OCI-LY7 (cell line): Measurements from ENCODE around the gene SLCO2A1. TPM values are rescaled to one million over a fixed set of nuclear protein-coding genes. Genes with fewer than 3 reads are reported as not detected.

Experiments used
- BruUV-seq: library from RNA; stranded (reverse); fragments of 400-500 nt; replicated peaks from 2 replicates; lab custom pipeline; 2021; lab: Mats Ljungman, UMichigan
- CTCF ChIA-PET: fragments of 300-600 bp; sonication (Branson Sonifier 250); formaldehyde crosslinking; loops from one replicate; lab custom pipeline; 2022; ENCODE audit warnings: antibody characterized with exemption; ENCODE audit not compliant: unreplicated experiment; lab: Charles Lee
- POLR2A ChIA-PET: fragments of 300-600 bp; sonication (Branson Sonifier 250); formaldehyde crosslinking; loops from one replicate; lab custom pipeline; 2022; ENCODE audit warnings: antibody characterized with exemption; lab: Charles Lee
- DNase-seq: peaks from one replicate; pipeline ENCODE4 v3.0.0-alpha.2; 2015; ENCODE audit warnings: low spot score
- H2AFZ ChIP-seq: fragments of 200-600 bp; sonication (generic), shearing (Covaris generic); 2 replicates; pipeline ENCODE4 v1.6.1; 2014; ENCODE audit warnings: mild to moderate bottlenecking, antibody characterized with exemption, low read length, moderate library complexity
- H3K27ac ChIP-seq: fragments of 200-600 bp; sonication (generic); 2 replicates; pipeline ENCODE4 v1.5.1; 2014; ENCODE audit warnings: mixed run types, low read depth, mild to moderate bottlenecking, moderate library complexity, low read length, inconsistent platforms; ENCODE audit not compliant: poor library complexity, severe bottlenecking
- H3K36me3 ChIP-seq: fragments of 200-600 bp; sonication (generic); 2 replicates; pipeline ENCODE4 v1.6.1; 2014; ENCODE audit warnings: mild to moderate bottlenecking, antibody characterized with exemption, low read length, moderate library complexity, mixed read lengths; ENCODE audit not compliant: insufficient read depth
- H3K4me1 ChIP-seq: fragments of 200-600 bp; sonication (generic); 2 replicates; pipeline ENCODE4 v1.5.1; 2014; ENCODE audit warnings: mild to moderate bottlenecking, low read length; ENCODE audit not compliant: insufficient read depth, poor library complexity, severe bottlenecking
- H3K4me2 ChIP-seq: fragments of 200-600 bp; sonication (generic); 2 replicates; pipeline ENCODE4 v1.6.1; 2014; ENCODE audit warnings: mild to moderate bottlenecking, low read length
- H3K4me3 ChIP-seq: fragments of 200-600 bp; sonication (generic); 2 replicates; pipeline ENCODE4 v1.5.1; 2014; ENCODE audit warnings: mild to moderate bottlenecking, low read depth, low read length; ENCODE audit not compliant: poor library complexity, severe bottlenecking
- H3K79me2 ChIP-seq: fragments of 200-600 bp; sonication (generic); 2 replicates; pipeline ENCODE4 v1.6.1; 2016; ENCODE audit warnings: low read depth, mild to moderate bottlenecking, low read length, moderate library complexity, mixed read lengths; ENCODE audit not compliant: insufficient read depth
- H3K9me2 ChIP-seq: fragments of 200-600 bp; sonication (generic); 2 replicates; pipeline ENCODE4 v1.6.1; 2016; ENCODE audit warnings: mild to moderate bottlenecking, low read length, mixed read lengths; ENCODE audit not compliant: insufficient read depth
- H3K9me3 ChIP-seq: fragments of 200-600 bp; sonication (generic); 2 replicates; pipeline ENCODE4 v1.6.1; 2014; ENCODE audit warnings: mild to moderate bottlenecking, mixed run types, low read length, mixed read lengths
- H4K20me1 ChIP-seq: fragments of 200-600 bp; sonication (generic); 2 replicates; pipeline ENCODE4 v1.6.1; 2014; ENCODE audit warnings: mild to moderate bottlenecking, antibody characterized with exemption, low read length, moderate library complexity, mixed read lengths; ENCODE audit not compliant: insufficient read depth
- CTCF ChIP-seq: fragments of 200-600 bp; sonication (generic); conservative IDR thresholded peaks from 2 replicates; pipeline ENCODE4 v1.5.1; 2014; ENCODE audit warnings: mild to moderate bottlenecking, antibody characterized with exemption, low read length, moderate library complexity, mixed read lengths
- EZH2phosphoT487 ChIP-seq: fragments of 200-600 bp; sonication (generic); IDR thresholded peaks from 2 replicates; pipeline ENCODE4 v1.6.1; 2018; ENCODE audit warnings: low read depth, borderline replicate concordance, mild to moderate bottlenecking, mixed run types, antibody characterized with exemption, low read length, moderate library complexity, mixed read lengths
- intact Hi-C: fragments of 100-400 bp; cut with micrococcal nuclease; formaldehyde crosslinking; loops from one replicate; pipeline ENCODE4 v1.10.0; 2022; ENCODE audit not compliant: unreplicated experiment
- total RNA-seq, 2 experiments: library from RNA; depleted of rRNA in 1 of 2; stranded (reverse); fragments of >200 nt in 1 of 2; shearing (Covaris generic) in 1 of 2; gene quantifications; 2 replicates each; pipeline ENCODE4 v1.2.3, GENCODE V29; 2014 to 2022

SLCO2A1 gene
- total RNA-seq, 2 experiments from 2014 or later: not detected

- no peaks in the 10 kb centered on the region for H3K4me1 ChIP-seq
- CTCF ChIA-PET: no interaction called here
- no peaks in the 10 kb centered on the region for H3K9me2 ChIP-seq
- no peak overlapping the region for H3K27ac ChIP-seq
- POLR2A ChIA-PET: no interaction called here
- H4K20me1 ChIP-seq: no peaks in the 10 kb centered on the region
- H3K9me3 ChIP-seq: no peaks in the 10 kb centered on the region
- H3K36me3 ChIP-seq: no peaks in the 10 kb centered on the region
- no TSS peak for BruUV-seq
- no peak overlapping the region for H3K4me2 ChIP-seq
- H3K79me2 ChIP-seq: no peaks in the 10 kb centered on the region
- DNase-seq: no peak
- no peak overlapping the region for H2AFZ ChIP-seq
- intact Hi-C loops: no loop called here
- H3K4me3 ChIP-seq: no peak overlapping the region
- no peak for TF ChIP-seq CTCF
- TF ChIP-seq EZH2phosphoT487: no peak
These were observed 86.6 kb downstream of the SLCO2A1 start for GRCh38 chr3:133943031-133943535.

GRCh38 chr3:133941415-133941821, 88.3 kb downstream of the SLCO2A1 start:
- H3K79me2 ChIP-seq: no peaks in the 10 kb centered on the region
- ChIA-PET POLR2A (no interaction called here), CTCF (no interaction called here)
- no peak overlapping the region for H3K4me2 ChIP-seq
- H3K9me3 ChIP-seq: no peaks in the 10 kb centered on the region
- H3K4me3 ChIP-seq: no peak overlapping the region
- no peaks in the 10 kb centered on the region for H3K4me1 ChIP-seq
- TF ChIP-seq CTCF: no peak
- TF ChIP-seq EZH2phosphoT487: no peak
- no peaks in the 10 kb centered on the region for H3K36me3 ChIP-seq
- no peak for DNase-seq
- no peak overlapping the region for H3K27ac ChIP-seq
- no peak overlapping the region for H2AFZ ChIP-seq
- H3K9me2 ChIP-seq: no peaks in the 10 kb centered on the region
- BruUV-seq: no TSS peak
- no peaks in the 10 kb centered on the region for H4K20me1 ChIP-seq
- intact Hi-C loops: no loop called here

- H3K79me2 ChIP-seq: no peaks in the 10 kb centered on the region
- BruUV-seq: no TSS peak
- no peaks in the 10 kb centered on the region for H3K36me3 ChIP-seq
- H3K9me3 ChIP-seq: no peaks in the 10 kb centered on the region
- H3K4me1 ChIP-seq: no peaks in the 10 kb centered on the region
- H3K27ac ChIP-seq: no peak overlapping the region
- ChIA-PET CTCF (no interaction called here), POLR2A (no interaction called here)
- intact Hi-C loops: no loop called here
- no peak overlapping the region for H3K4me2 ChIP-seq
- no peak for DNase-seq
- no peaks in the 10 kb centered on the region for H4K20me1 ChIP-seq
- H3K4me3 ChIP-seq: no peak overlapping the region
- no peaks in the 10 kb centered on the region for H3K9me2 ChIP-seq
- H2AFZ ChIP-seq: no peak overlapping the region
- TF ChIP-seq EZH2phosphoT487 (no peak), CTCF (no peak)
These were observed 89.2 kb downstream of the SLCO2A1 start for GRCh38 chr3:133940536-133940935.
